ENCODE data around the gene CD99.
A peak's percentile ranks its signal among the peaks of the same experiment; 100 is the strongest.

CD99 gene

GRCh38 chrX:2693113-2694002, 2.3 kb downstream of the CD99 start:
- DNase-seq, result no peak
- in situ Hi-C loops (cut with HindIII; ENCODE audit: low pct_ligation_motif_present, low pct_unique_long_range_greater_than_20kb, low sequenced_read_pairs), result no loop called here

- in situ Hi-C loops (cut with HindIII; ENCODE audit: low pct_ligation_motif_present, low pct_unique_long_range_greater_than_20kb, low sequenced_read_pairs), result no loop called here
These were observed 3.8 kb downstream of the CD99 start for GRCh38 chrX:2694914-2695267.

GRCh38 chrX:2696698-2697215, 5.7 kb downstream of the CD99 start:
- in situ Hi-C loops (cut with HindIII; ENCODE audit: low pct_ligation_motif_present, low pct_unique_long_range_greater_than_20kb, low sequenced_read_pairs), result no loop called here
- no peak for DNase-seq

More at GRCh38 chrX:2694914-2695267, 3.8 kb downstream of the CD99 start:
- no peak for DNase-seq

- no peak for DNase-seq
- in situ Hi-C loops (cut with HindIII; ENCODE audit: low pct_ligation_motif_present, low pct_unique_long_range_greater_than_20kb, low sequenced_read_pairs), result no loop called here
These were observed 6.2 kb downstream of the CD99 start for GRCh38 chrX:2697306-2697705.

- no peak for DNase-seq
- in situ Hi-C loops (cut with HindIII; ENCODE audit: low pct_ligation_motif_present, low pct_unique_long_range_greater_than_20kb, low sequenced_read_pairs), result no loop called here
These were observed 6.7 kb downstream of the CD99 start for GRCh38 chrX:2697741-2698299.

GRCh38 chrX:2698604-2699003, 7.5 kb downstream of the CD99 start:
- no peak for DNase-seq
- in situ Hi-C loops (cut with HindIII; ENCODE audit: low pct_ligation_motif_present, low pct_unique_long_range_greater_than_20kb, low sequenced_read_pairs), result no loop called here

GRCh38 chrX:2699959-2700358, 8.9 kb downstream of the CD99 start:
- in situ Hi-C loops (cut with HindIII; ENCODE audit: low pct_ligation_motif_present, low pct_unique_long_range_greater_than_20kb, low sequenced_read_pairs), result no loop called here
- no peak for DNase-seq

- DNase-seq, result no peak
- in situ Hi-C loops (cut with HindIII; ENCODE audit: low pct_ligation_motif_present, low pct_unique_long_range_greater_than_20kb, low sequenced_read_pairs), result no loop called here
These were observed 9.6 kb downstream of the CD99 start for GRCh38 chrX:2700405-2701320.

GRCh38 chrX:2701600-2701999, 10.5 kb downstream of the CD99 start:
- no peak for DNase-seq
- in situ Hi-C loops (cut with HindIII; ENCODE audit: low pct_ligation_motif_present, low pct_unique_long_range_greater_than_20kb, low sequenced_read_pairs), result no loop called here

GRCh38 chrX:2703991-2704369, 12.9 kb downstream of the CD99 start:
- no peak for DNase-seq
- in situ Hi-C loops (cut with HindIII; ENCODE audit: low pct_ligation_motif_present, low pct_unique_long_range_greater_than_20kb, low sequenced_read_pairs), result no loop called here

- DNase-seq, result no peak
- in situ Hi-C loops (cut with HindIII; ENCODE audit: low pct_ligation_motif_present, low pct_unique_long_range_greater_than_20kb, low sequenced_read_pairs), result no loop called here
These were observed 14.1 kb downstream of the CD99 start for GRCh38 chrX:2705046-2705832.

GRCh38 chrX:2707334-2707760, 16.3 kb downstream of the CD99 start:
- DNase-seq, result peak; percentile 57

GRCh38 chrX:2708021-2708420, 16.9 kb downstream of the CD99 start:
- DNase-seq, result no peak
- in situ Hi-C loops (cut with HindIII; ENCODE audit: low pct_ligation_motif_present, low pct_unique_long_range_greater_than_20kb, low sequenced_read_pairs), result no loop called here

More at GRCh38 chrX:2707334-2707760, 16.3 kb downstream of the CD99 start:
- in situ Hi-C loops (cut with HindIII; ENCODE audit: low pct_ligation_motif_present, low pct_unique_long_range_greater_than_20kb, low sequenced_read_pairs), result no loop called here

GRCh38 chrX:2708592-2709188, 17.6 kb downstream of the CD99 start:
- in situ Hi-C loops (cut with HindIII; ENCODE audit: low pct_ligation_motif_present, low pct_unique_long_range_greater_than_20kb, low sequenced_read_pairs), result no loop called here
- DNase-seq, result no peak

GRCh38 chrX:2709556-2709955, 18.5 kb downstream of the CD99 start:
- DNase-seq, result no peak
- in situ Hi-C loops (cut with HindIII; ENCODE audit: low pct_ligation_motif_present, low pct_unique_long_range_greater_than_20kb, low sequenced_read_pairs), result no loop called here

- DNase-seq, result peak; percentile 20
- in situ Hi-C loops (cut with HindIII; ENCODE audit: low pct_ligation_motif_present, low pct_unique_long_range_greater_than_20kb, low sequenced_read_pairs), result no loop called here
These were observed 19.1 kb downstream of the CD99 start for GRCh38 chrX:2710041-2710840.

- in situ Hi-C loops (cut with HindIII; ENCODE audit: low pct_ligation_motif_present, low pct_unique_long_range_greater_than_20kb, low sequenced_read_pairs), result no loop called here
- DNase-seq, result no peak
These were observed 20.3 kb downstream of the CD99 start for GRCh38 chrX:2711441-2711840.

Measured in ACHN (cell line).